HuH-7.5 (cell line): ENCODE results near the gene HERC6.
"Not testable (repeated sequence)": the region's sequence is repeated elsewhere in the genome, so short reads cannot be mapped to it uniquely, and the experiment has no call there.

Experiments used
- DNase-seq: peaks from one replicate; pipeline ENCODE4 v3.0.0; 2011; ENCODE audit warnings: low spot score

The HERC6 gene

DNA sequence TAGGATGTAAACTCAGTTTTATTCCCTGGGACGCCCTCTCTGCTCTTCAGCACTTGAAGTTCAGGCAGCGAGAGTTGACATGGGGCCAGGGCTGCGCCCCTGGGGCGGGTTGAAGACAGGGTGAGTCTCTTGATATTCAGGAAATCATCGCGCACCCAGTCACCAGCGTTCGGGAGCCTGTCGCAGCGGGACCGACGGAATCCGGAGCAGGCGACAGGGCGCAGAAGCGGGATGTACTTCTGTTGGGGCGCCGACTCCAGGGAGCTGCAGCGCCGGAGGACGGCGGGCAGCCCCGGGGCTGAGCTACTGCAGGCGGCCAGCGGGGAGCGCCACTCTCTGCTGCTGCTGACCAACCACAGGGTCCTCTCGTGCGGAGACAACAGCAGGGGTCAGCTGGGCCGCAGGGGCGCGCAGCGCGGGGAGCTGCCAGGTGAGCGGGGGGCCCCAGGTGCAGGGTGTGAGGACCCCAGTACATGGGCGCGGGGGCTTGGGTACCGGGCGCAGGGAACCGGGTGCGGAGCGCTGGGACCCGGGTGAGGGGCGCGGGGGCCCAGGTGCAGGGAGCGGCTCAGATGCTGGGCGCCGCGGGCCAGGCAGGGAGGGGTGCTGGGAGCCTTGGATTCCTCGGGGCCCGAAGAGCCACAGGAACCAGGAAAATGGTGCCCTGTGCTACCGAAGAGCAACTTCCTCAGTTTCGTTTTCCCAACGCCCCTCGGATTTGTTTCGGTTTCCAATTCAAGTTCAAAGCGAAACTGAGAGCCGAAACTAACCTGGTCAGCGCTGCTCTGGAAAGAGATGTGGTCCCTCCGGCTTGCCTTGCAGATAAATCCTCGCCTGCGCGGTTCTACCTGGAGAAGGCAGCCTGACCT lies at the start of gene HERC6:
Gene HERC6 (plus strand): TSS at position 162 of the 869 bp plus-strand sequence. CDS start 70 bp downstream, at position 232.
- peak; percentile 64 for DNase-seq

DNA sequence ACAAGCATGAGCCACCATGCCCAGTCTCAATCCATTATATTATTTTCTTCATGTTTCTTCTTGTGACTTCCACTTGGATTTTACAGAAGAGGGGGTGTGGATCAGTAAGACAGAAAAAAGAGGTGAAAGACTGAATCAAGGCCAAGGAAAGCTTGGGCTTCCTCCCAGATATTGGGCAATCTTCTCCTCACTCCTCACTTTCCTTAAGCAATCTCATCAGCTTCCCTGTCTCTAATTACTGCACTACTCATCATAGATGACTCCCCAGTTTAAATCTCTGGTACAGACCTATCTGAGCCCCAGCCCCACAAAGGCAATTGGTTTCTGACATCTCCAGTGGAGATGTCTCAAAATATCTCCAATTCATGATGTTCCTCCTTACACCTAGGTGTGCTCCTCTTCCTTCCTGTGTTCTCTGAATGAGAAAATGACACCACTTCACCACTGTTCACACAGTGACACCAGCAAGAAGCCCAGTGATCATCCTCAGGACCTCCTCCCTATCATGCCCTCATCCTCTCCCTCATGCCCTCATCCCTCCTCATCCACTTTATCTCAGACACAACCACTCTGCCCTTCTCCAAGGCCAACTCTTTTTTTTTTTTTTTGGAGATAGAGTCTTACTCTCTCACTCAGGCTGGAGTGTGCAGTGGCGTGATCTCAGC lies 44.8 kb upstream of the HERC6 start:
- DNase-seq: no peak

DNA sequence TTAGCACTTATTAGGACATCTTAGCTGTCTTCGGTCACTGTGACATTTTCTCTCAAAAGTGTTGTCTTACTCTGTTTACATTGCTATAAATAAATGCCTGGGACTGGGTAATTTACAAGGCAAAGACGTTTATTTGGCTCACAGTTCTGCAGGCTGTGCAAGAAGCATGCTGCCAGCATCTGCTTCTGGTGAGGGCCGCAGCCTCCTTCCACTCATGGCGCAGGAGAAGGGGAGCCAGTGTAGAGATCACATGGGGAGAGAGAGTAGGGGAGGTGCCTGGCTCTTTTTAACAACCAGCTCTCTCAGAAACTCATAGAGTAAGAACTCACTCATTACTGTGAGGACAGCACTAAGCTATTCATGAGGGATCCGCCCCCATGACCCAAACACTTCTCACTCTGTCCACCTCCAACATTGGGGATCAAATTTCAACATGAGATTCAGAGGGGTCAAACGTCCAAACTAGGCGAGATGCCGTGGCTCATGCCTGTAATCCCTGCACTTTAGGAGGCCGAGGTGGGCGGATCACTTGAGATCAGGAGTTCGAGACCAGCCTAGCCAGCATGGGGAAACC lies 43.5 kb upstream of the HERC6 start:
- no peak for DNase-seq

DNA sequence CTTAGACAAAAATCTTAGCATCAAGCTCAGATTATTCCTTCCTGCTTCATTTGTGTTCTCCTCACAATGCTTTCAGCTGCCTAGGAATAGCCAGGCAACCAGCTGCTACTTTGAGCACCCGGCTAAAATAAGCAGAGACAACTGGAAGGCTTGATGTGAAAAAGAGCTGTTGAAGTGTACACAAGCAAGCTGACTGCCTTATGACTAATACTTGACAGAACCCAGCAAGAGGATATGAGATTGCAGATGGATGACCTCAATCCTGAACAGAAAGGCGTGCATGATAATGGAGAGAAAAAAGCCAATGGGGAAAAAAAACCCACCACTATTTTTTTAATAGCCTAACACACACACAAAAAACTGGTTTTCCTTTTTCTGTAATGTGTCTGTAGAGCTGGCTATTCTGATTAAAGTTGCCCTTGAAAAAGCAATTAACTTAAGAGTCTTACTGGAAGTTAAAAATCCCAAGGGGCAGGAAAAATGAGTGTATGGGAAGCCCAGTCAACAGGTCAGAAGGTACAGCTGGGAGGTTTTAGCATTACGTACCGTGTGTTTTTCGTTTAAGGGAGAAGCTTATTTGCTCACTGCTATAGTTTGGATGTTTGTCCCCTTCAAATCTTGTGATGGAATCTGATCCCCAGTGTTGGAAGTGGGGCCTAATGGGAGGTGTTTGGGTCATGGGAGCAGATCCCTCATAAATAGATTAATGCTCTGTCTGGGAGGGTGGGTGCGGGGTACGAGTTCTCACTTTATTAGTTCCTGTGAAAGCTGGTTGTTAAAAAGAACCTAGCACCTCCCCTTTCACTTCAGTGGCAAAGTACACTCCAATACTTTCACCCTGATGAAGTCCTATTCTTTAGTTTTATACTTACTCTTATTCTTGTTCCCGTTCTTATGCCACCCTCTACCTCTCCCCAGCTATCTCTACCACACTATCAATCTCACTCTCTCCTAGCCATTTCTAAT lies 37.1 kb upstream of the HERC6 start:
- DNase-seq: no peak

DNA sequence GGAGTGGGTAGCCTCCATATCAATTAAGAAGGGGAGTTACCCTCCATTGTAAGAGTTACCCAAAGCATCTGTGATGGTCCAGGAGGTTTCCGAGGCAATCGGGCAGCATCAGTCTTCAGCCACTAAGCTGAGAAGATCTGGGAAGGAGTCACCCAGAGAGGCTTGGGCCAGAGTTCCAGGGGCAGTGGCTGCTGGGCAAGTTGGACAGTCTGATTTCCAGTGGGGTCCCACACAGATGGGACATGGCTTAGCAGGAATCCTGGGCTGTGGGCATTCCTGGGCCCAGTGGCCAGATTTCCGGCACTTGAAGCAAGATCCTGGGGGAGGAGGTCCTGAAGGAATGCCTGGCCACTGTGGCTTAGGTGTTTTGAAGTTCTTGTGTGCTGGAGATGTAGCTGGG lies 31.8 kb upstream of the HERC6 start:
- DNase-seq: not testable (repeated sequence)

DNA sequence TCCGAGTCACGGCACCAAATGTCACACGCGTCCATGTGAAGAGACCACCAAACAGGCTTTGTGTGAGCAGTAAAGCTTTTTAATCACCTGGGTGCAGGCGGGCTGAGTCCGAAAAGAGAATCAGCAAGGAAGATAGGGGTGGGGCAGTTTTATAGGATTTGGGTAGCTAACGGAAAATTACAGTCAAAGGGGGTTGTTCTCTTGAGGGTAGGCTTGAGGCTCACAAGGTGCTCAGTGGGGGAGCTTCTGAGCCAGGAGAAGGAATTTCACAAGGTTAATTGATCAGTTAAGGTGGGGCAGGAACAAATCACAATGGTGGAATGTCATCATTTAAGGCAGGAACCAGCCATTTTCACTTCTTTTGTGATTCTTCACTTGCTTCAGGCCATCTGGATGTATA lies 29.9 kb upstream of the HERC6 start:
- not testable (repeated sequence) for DNase-seq

DNA sequence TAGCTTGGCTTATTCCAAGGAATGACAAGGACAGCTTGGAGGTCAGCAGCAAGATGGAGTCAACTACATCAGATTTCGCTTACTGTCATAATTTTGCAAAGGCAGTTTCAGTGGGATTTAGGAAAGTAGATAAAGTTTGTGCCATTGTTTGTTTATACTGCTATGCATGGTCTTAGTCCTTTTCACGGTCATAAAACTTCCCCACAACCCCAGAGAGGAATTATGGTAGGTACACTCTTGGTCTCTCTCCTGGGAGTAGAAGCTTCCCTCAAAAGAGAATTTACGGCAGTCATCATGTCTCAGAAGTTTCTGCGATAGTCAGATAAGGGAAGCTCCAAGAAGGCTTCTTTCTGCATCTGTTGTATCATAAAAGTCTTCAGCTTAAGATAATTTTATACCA lies 27.9 kb upstream of the HERC6 start:
- no peak for DNase-seq

DNA sequence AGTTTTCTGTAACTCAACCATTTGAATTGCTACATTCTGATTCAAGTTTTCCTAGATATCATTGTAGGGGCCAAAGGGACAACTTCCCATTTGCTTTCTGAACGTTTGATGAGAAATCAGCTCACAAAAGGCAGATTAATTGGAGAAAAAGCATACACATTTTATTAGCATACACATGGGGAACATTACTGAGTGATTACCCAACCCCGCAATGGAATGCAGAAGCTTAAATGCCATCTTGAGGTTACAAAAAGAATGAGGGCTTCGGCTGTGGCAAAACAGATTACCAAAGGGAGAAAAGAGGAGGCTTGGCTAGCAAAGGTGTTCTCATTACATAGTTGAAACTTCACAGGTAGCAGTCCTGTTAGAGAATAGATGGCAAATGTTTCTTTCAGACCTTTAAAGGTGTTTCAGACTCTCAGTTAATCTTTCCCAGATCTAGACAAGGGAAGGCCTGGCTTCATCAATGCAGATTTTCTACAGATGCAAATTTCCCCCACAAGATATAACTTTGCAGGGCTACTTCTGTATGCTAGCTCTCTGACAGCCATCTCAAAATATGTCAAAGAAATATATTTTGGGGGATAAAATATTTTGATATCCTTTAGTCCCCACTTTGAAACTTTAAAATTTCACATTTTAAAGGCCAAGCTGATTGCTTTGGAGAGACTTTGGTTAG lies 26.5 kb upstream of the HERC6 start:
- DNase-seq: no peak

DNA sequence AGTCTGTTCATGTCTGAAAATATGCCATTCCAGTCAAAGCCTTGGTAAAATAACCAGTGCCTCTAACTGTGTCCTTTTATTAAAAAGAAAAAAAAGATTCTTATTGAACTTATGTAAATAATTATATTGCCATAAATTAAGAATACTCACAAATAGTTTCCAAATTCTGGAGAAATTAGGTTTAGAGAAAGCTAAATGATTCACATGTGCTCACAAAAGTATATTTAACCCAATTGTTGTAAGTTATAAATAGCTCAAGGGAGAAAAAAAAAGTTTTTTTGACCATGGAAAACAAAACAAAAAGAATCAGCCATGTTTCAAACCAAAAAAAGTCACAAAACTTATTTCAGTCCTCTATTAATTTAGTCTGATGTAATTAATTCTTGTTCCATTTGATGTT lies 25.3 kb upstream of the HERC6 start:
- no peak for DNase-seq

DNA sequence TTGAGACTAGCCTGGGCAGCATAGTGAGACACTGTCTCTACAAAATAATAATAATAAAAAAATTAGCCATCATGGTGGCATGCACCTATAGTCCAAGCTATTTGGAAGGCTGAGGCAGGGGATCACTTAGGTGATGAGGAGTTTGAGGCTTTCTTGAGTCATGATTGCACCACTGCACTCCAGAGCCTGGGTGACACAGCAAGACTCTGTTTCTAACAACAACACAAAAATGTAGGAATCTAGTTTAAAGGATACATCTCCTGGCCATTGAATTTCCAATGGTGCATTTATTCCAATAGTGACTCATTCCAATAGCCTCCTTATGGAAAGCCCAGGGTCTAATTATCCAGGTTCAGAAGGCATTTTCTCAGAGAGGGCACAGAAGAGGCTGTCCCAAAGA lies 21.9 kb upstream of the HERC6 start:
- DNase-seq: no peak

DNA sequence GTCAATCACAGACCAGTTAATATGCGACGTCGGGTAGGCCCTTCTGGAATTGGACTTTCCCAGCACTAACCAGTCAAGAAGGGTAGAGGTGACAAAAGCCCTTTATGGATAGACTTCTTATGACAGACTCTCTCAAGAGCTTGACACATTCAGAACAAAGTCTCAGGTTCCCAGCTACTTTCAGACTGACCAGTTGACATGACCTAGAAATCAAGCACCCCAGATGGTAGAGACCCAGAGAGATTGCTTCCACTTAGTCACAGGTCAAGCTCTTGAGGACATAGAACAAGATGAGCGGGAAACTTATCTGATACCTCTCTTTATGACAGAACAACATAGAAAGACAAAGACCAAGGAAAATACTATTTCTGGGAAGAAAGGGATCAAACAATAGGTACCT lies 21.4 kb upstream of the HERC6 start:
- no peak for DNase-seq

DNA sequence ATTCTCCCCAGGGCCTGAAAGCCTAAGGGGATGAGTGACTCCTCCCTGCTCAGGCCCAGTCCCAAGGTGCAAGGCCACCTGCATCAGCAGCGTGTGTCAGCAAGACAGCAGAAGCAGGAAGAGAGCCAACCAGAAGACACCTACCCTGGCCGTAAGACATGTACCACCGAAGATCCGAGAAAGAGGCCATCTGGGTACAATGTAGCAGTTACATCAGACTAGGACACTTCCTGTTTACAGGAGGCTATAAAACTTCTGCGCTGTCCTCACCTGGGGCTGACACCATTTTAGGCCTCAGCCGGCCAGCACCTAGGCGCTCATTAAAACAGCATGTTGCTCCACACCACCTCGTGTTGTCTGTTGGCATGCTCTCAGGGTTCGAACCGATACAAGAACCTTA lies 19.1 kb upstream of the HERC6 start:
- no peak for DNase-seq

DNA sequence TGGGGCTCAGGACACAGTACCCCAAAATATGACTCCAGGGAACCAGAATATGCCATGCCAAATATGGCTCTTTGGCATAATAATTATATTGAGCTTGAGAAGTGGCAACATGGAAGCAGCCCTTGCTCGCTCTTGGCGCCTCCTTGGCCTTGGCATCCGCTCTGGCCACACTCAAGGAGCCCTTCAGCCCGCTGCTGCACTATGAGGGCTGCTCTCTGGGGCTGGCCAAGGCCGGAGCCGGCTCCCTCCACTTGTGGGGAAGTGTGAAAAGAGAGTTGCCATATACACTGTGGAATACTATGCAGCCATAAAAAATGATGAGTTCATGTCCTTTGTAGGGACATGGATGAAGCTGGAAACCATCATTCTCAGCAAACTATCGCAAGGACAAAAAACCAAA lies 18.4 kb upstream of the HERC6 start:
- DNase-seq: no peak

DNA sequence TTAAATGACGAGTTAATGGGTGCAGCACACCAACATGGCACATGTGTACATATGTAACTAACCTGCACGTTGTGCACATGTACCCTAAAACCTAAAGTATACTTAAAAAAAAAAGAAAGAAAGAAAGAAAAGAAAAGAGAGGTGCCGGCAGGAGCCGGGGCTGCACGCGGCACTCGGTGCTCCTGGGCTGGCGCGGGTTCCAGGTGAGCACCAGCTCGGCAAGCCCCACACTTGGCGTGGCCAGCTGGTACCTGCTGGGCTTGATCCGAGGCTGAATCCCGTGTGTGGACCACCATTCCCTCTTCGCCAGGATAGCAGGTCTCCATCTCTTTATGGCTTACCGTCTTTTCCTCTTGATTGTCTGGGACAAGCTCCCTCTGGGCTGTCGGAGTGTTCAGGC lies 17.9 kb upstream of the HERC6 start:
- no peak for DNase-seq

DNA sequence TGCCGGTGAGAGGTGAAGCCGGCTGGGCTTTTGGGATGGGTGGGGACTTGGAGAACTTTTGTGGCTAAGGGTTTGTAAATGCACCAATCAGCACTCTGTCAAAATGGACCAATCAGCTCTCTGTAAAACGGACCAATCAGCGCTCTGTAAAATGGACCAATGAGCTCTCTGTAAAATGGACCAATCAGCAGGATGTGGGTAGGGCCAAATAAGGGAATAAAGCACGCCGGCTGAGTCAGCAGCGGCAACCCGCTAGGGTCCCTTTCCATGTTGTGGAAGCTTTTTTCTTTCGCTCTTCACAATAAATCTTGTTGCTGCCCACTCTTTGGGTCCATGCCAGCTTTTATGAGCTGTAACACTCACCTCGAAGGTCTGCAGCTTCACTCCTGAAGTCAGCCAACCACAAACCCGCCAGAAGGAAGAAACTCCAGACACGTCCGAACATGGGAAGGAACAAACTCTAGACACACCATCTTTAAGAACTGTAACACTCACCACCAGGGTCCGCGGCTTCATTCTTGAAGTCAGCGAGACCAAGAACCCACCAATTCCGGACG lies 17.4 kb upstream of the HERC6 start:
- DNase-seq: not testable (repeated sequence)

DNA sequence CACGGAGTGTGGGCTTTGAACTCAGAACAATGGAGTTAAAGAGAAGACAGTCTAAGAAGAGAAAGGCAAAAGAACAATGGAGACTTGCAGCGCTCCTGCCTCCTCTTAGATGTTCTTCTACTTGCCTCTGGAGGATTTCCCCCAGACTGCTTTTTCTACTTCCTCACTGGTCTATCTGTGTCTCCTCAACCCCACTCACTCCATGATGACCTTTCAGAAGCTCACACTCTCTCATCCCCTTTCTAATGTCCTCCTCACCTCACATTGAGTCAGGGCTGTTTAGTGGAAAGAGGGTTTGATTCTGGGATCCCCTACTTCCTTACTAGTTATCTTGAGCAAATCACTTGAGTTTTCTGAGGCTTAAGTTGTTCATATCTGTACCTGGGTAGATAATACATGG lies 12.2 kb upstream of the HERC6 start:
- DNase-seq: no peak

DNA sequence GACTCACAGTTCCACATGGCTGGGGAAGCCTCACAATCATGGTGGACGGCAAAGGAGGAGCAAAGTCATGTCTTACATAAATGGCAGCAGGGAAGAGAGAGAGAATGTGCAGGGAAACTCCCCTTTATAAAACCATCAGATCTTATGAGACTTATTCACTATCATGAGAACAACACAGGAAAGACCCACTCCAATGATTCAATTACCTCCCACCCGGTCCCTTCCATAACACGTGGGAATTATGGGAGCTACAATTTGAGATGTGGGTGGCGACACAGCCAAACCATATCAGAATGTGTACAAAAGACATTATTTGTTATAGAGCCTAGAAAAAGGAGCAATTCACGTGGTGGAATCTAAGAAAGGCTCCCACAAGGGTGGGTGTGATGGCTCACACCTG lies 10.8 kb upstream of the HERC6 start:
- no peak for DNase-seq

DNA sequence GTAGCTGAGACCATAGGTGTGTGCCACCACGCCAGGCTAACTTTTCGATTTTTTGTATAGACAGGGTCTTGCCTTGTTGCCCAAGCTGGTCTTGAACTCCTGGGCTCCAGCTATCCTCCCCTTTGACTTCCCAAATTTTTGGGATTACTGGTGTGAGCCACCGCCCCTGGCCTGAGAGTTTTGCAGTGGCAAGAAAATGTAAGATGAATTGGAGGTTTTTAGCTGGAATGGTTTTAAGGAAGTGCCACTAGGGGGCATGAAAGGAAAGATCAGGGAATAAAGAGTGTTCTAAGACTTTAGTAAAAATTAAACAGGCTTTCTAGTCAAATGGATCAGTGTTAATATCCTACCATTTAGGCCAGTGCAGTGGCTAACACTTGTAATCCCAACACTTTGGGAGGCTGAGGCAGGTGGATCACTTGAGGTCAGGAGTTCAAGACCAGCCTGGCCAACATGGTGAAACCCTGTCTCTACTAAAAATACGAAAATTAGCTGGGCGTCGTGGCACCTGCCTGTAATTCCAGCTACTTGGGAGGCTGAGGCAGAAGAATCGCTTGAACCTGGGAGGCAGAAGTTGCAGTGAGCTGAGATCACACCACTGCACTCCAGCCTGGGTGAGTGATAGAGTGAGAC lies 9.4 kb upstream of the HERC6 start:
- DNase-seq: not testable (repeated sequence)

DNA sequence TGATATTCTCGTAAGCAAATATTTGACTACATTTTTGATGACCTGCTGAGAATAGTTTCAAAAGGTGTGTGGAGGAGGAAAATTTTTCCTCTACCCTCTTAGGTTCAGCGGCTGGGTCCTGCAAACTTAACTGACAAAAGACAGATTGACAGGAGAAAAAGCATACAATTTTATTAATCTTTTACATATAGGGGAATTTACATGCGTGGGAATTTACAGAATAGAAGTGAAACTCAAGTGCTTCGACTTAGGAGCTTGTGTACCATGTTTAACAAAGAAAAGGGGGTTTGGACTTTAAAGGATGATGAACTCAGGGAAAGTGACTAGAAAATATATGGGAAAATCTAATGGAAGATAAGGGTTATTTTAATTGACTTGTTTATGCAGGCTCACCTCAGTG lies 2.5 kb downstream of the HERC6 start:
- no peak for DNase-seq

DNA sequence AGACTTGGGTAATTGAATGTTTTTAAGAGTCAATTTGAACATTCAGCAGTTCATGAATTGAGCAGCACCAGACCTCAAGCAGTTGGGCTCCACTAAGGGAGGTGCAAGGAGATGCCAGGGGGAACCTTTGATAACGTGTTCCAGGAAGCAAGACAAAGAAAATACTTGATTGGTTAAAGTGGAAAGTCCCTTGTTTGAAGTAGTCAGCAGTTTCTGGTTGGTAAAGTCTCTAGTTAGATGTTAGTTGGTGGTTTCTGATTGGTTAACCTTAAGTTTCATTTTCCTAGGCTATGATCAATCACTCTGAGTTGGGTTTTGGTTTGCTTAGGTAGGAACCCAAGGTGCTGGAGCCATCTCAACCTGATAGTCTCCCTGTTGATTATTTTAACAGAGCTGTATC lies 4.0 kb downstream of the HERC6 start:
- DNase-seq: no peak

DNA sequence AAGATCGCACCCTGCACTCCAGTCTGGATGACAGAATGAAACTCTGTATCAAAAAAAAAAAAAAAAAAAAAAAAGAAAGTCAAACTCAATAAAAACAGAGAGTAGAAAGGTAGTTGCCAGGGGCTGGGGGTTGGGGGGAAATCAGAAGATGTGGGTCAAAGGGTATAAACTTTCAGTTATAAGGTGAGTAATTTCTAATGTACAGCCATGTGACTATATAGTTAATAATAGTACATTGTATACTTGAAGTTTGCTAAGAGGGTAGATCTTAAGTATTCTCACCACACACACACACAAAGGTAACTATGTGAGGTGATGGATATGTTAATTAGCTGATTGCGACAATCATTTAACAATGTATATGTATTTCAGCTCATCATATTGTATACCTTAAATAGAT lies 11.5 kb downstream of the HERC6 start:
- no peak for DNase-seq
